ENCODE results near the gene EHD1.

DNA sequence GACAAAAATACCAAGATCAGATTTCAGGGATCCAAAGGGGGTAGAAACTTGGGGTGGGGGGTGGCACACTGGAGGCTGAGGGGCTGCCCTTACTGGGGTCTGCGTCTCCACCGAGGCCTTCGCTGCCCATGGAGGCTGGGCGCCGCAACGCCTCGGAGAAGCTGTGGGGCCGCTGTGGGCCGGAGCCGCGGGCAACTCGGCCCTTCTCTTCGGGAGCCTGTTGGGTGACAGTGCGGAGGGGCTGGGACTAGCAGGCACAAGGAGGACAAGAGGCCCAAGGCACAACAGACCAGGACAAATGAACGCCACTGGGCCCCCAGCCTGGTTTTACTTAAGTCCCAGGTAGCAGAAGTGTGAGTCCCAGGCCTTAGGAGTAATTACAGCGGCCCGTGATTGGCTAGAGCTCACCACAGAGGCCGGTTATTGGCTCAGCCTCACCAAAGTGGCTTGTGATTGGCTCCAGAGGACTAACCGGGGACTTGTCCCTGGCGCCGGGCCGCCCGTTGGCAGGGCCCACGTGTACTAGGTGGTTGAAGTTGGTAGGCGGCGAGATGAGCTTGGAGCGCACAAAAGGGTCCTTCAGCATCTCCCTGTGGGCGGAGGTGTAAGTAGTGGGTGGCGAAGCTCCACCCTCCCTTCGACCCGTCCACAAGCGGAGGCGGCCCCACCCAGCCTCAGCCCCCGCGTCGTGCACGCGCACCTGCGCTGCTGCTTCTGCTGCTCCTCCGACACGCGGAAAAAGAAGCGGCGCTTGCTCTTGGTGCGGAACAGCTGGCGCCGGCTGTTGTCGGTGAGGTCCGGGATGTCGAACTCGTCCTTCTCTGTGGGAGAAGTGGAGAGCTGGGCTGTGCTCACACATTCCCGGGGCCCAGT lies 51.6 kb downstream of the EHD1 start:
- TF ChIP-seq EZH2 (IDR thresholded peaks at IDR 0.05; ENCODE audit: low read length, unreplicated experiment) = no peak
- TF ChIP-seq CTCF (conservative IDR thresholded peaks at IDR 0.05; ENCODE audit: low read depth, low read length) = no peak
- no peak for TF ChIP-seq EZH2phosphoT487 (IDR thresholded peaks at IDR 0.05; ENCODE audit: borderline replicate concordance, low read length)
